ENCODE measurements around the gene PVRIG.
"Not testable (repeated sequence)": the region's sequence is repeated elsewhere in the genome, so short reads cannot be mapped to it uniquely, and the experiment has no call there.

GRCh38 chr7:100182616-100183015, 37.1 kb upstream of the PVRIG start:
- TF ChIP-seq, protein P1, sequence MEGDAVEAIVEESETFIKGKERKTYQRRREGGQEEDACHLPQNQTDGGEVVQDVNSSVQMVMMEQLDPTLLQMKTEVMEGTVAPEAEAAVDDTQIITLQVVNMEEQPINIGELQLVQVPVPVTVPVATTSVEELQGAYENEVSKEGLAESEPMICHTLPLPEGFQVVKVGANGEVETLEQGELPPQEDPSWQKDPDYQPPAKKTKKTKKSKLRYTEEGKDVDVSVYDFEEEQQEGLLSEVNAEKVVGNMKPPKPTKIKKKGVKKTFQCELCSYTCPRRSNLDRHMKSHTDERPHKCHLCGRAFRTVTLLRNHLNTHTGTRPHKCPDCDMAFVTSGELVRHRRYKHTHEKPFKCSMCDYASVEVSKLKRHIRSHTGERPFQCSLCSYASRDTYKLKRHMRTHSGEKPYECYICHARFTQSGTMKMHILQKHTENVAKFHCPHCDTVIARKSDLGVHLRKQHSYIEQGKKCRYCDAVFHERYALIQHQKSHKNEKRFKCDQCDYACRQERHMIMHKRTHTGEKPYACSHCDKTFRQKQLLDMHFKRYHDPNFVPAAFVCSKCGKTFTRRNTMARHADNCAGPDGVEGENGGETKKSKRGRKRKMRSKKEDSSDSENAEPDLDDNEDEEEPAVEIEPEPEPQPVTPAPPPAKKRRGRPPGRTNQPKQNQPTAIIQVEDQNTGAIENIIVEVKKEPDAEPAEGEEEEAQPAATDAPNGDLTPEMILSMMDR (IDR thresholded peaks at IDR 0.05; ENCODE audit: low read depth, low read length) = not testable (repeated sequence)
- TF ChIP-seq POLR2A (IDR thresholded peaks at IDR 0.05; ENCODE audit: extremely low read depth, insufficient read length); MYC (IDR thresholded peaks at IDR 0.05; ENCODE audit: low read depth, low read length): not testable (repeated sequence)

Measured in NB4 (cell line).